GM19351 (cell line): ENCODE data around the gene RPL7L1.

Experiments used
- ATAC-seq: cut with Tn5 transposase; IDR thresholded peaks from one replicate; pipeline ENCODE4 v1.9.1; 2021; ENCODE audit warnings: mild to moderate bottlenecking, moderate library complexity; ENCODE audit not compliant: unreplicated experiment

Gene RPL7L1

DNA sequence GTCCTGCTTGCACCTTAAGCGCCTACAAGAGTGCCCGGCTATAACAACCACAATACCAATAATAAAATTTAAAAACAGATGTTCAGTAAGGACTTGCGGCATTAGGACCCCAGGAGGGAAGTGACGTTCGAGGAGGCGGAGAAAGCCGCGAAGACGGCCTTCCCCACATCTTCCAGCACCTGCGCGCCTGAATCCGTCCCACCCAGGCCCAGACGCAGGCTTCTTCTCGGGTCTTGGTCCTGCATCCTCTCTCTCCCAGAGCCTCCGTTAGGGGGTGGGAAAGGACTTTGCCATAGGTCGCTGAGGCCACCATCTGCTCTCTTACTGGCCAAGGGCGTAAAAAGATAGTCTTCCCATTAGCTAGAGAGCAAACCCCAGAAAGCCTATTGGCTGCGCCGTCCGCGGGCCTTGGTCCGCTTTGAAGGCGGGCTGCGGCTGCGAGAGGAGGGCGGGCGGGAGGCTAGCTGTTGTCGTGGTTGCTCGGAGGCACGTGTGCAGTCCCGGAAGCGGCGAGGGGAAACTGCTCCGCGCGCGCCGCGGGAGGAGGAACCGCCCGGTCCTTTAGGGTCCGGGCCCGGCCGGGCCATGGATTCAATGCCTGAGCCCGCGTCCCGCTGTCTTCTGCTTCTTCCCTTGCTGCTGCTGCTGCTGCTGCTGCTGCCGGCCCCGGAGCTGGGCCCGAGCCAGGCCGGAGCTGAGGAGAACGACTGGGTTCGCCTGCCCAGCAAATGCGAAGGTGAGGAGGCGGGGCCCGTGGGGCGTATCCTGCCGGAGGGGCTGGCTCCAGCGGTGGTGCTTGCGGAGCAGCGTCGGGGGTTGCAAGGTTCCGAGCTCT is 49.8 kb downstream of the RPL7L1 start, which contains the start of gene CNPY3:
Gene CNPY3 (plus strand): TSS at position 495 of the 835 bp plus-strand sequence. CDS start 91 bp downstream, at position 586.
- ATAC-seq = peak; percentile 69

DNA sequence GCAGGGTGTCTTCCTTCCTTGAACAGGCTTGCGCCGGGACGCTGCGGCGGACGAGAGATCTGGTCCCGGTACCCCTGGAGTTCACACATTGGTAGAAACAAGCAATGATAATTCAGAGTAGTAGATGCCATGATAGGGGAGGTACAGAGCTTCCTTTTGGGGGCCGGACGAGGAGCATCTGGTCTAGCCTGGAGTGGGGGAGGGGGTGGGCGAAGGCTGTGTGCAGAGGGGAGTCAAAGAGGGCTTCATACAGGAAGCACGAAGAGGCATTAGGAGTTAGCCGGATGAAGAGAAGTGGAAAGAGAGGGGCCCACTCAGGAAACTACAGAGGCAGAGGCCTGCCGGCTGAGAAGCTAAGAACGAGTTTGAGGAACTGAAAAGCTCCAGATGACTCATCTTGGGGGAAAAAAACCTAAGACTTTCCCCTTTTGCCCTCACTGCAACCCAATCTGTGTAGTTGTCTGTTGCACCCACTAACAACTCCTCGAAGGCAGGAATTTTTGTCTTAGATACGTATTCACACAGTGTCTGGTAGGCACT is 50.5 kb downstream of the RPL7L1 start:
- ATAC-seq = peak; percentile 50

DNA sequence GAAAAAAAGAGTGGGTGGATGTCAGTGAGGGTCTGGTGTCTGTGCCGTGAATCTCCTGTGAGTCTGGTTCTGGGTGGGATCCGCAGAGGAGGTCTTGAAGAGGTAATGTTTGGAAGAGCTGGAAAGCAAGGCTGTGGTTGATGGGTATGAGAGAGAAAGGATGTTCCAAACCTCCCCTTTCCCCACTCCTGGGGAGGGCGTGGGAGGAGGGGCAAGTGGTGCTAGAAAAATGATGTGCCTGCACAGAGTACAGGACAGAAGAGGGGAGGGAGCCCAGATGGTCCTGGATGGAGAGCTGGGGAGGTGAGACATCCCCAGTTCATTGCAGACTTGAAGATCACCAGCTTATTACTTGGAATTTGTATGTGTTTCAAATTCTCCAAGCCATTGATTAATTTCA is 53.0 kb downstream of the RPL7L1 start:
- ATAC-seq = no peak

DNA sequence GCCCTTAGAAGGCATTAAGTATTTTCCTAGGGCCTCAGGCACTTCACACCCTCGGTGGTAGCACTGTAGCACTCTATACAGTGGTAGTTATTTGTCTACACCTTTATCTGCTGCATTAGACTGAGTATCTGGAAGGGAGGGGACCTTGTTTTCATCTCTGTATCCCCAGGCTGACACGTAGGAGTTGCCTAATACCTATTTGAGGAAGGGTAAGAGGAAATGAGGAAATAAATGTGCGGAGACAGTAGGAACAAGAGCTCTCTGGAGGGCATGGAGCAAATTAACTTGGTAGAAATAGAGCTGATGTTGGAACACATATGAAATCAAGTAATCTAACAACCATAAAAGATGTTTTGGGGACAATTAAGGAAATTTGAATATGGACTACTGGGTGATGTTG is 53.8 kb downstream of the RPL7L1 start:
- no peak for ATAC-seq

DNA sequence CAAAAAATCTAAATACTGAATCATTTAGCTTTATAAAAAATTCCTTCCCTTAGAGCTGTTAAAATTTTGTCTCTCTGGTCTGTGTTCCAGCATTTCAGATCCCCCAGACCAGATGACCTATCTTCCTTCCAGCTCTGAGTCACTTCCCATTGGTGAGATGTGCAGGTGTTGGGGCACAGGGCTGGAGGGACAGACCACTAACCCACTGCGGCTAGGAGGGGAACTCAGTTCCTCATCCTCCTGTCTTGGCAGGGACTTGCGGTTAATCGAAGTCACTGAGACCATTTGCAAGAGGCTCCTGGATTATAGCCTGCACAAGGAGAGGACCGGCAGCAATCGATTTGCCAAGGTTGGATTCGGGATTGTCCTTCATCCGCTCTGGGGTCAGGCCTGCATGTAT is 55.9 kb downstream of the RPL7L1 start:
- no peak for ATAC-seq

DNA sequence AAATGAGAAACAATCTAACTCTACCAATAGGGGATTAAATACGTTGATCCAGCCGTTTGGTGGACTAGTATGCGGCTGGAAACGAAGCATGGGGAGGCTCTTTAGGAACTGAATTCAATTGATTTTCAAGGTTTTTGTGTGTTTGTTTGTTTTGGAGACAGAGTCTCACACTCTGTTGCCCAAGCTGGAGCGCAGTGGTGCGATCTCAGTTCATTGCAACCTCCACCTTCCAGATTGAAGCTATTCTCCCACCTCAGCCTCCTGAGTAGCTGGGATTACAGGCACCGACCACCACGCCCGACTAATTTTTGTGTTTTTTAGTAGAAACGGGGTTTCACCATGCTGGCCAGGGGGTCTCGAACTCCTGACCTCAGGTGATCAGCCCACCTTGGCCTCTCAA is 57.0 kb downstream of the RPL7L1 start:
- ATAC-seq = no peak

DNA sequence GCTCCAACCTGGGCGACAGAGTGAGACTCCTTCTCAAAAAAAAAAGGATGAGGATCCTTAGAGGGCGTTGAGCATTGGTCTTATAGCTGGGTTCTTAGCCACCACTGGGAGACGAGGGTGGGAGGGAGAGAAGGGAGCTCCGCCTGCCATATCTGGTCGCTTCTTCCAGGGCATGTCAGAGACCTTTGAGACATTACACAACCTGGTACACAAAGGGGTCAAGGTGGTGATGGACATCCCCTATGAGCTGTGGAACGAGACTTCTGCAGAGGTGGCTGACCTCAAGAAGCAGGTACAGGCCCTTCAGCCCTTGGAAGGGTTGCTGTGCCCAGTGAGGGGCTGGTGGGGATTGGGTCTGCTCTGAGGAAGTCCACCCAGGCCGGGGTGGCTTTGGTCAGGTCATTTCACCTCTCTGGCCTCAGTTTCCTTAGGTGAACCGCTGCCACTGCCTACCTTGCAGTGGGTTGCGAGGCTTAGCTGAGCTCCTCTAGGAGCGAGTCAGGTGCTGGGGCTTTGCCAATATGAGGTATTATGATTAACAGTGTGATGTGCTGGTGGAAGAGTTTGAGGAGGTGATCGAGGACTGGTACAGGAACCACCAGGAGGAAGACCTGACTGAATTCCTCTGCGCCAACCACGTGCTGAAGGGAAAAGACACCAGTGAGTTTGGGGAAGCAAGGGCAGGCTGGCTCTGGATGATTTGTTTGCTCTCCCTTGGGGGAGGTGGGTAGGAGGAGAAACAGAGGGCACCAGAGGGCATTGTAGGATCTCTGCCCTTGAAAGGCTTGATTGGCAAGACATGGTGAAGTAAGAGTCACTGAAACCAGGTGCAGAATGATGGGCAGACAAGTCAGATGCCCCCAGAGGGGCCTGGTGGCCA is 58.4 kb downstream of the RPL7L1 start:
- ATAC-seq = no peak

DNA sequence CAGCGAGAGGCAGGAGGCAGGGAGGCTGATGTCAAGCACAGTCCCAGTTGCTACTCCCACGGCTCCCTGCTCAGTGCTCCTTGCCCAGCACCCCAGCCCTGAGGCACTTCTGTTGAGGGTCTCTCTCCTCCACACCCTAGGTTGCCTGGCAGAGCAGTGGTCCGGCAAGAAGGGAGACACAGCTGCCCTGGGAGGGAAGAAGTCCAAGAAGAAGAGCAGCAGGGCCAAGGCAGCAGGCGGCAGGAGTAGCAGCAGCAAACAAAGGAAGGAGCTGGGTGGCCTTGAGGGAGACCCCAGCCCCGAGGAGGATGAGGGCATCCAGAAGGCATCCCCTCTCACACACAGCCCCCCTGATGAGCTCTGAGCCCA is 59.0 kb downstream of the RPL7L1 start:
- ATAC-seq = no peak

DNA sequence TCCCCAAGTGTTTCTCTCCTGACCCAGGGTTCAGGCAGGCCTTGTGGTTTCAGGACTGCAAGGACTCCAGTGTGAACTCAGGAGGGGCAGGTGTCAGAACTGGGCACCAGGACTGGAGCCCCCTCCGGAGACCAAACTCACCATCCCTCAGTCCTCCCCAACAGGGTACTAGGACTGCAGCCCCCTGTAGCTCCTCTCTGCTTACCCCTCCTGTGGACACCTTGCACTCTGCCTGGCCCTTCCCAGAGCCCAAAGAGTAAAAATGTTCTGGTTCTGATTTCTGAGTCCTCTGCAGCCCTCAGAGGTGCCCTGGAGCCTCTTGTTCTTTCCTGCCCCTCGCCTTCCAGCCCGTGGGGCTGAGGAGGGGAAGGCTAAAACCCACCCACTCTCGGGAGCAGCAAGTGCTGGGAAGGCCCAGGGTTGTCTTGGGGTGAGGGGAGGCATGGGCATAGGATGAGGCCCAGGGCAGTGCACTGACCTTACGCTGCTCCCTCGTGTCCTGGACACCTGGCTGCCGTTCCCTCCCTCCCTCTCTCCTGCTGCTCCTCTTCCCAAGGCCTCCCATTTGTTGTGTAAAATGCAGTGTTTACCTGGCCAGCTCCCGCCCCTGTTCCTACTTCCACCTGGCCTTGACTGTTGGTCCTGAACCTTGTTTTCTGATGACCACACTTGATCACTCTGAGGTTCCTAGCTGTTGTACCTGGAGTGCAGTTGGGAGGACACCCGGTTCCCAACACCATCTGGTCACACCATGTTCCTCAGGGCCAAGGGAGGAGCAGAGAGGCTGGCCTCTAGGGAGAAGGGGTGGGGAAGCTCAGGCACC is 59.8 kb downstream of the RPL7L1 start:
- no peak for ATAC-seq
